ENCODE measurements around the gene DARS2.
"Not testable (repeated sequence)": the region's sequence is repeated elsewhere in the genome, so short reads cannot be mapped to it uniquely, and the experiment has no call there.

Gene DARS2

DNA sequence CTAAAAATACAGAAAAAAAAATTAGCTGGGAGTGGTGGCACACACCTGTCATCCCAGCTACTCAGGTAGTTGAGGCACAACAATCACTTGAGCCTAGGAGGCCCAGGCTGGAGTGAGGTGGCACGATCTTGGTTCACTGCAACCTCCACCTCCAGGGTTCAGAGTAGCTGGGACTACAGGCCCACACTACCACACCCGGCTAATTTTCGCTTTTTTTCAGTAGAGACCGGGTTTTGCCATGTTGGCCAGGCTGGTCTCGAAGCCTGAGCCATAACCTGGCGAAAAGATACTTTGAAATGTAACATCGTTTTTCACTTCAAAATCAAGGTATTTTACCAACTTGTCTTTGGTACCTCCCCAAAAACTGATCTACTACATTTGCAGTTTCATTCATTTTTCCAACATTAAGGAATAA is 37.3 kb downstream of the DARS2 start:
- peak in 1 of 3 experiments; percentile 54 for DNase-seq (ENCODE audit: low read depth in 3 of 3)

DNA sequence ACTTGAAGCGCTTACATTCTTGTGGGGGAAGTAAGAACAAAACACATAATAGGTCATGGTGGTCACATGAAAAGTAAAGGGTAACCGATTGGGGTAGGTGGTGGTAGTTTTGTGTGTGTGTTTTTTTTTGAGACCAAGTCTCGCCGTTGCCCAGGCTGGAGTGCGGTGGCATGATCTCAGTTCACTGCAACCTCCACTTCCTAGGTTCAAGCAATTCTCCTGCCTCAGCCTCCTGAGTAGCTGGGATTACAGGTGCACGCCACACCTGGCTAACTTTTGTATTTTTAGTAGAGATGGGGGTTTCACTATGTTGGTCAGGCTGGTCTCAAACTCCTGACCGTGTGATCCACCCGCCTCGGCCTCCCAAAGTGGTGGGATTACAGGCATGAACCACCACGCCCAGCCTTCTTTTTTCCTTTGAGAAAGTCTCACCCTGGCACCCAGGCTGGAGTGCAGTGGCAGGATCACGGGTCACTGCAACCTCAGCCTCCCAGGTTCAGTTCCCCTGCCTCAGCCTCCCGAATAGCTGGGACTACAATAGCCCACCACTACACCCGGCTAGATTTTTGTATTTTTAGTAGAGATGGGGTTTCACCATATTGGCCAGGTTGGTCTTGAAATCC is 37.8 kb downstream of the DARS2 start:
- DNase-seq (ENCODE audit: low read depth in 3 of 3) = peak in 1 of 3 experiments; percentile 52

DNA sequence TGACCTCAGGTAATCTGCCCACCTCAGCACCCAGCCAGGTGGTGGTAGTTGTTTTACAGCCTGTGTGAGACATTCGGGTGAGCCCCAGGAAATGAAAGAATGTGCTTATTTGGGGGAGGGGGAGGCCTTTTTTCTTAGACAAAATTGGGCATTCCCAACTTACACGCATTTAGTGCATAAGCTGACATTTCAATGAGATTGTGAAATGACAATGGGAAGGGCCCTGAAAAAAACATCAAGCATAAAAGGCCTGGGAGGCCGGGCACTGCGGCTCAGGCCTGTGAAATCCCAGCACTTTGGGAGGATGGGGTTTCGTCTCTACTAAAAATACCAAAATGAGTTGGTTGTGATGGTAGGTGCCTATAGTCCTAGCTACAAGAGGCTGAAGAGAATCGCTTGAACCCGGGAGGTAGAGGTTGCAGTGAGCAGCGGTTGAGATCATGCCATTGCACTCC is 38.3 kb downstream of the DARS2 start:
- DNase-seq (ENCODE audit: low read depth in 3 of 3) = peak in 1 of 3 experiments; percentile 17

DNA sequence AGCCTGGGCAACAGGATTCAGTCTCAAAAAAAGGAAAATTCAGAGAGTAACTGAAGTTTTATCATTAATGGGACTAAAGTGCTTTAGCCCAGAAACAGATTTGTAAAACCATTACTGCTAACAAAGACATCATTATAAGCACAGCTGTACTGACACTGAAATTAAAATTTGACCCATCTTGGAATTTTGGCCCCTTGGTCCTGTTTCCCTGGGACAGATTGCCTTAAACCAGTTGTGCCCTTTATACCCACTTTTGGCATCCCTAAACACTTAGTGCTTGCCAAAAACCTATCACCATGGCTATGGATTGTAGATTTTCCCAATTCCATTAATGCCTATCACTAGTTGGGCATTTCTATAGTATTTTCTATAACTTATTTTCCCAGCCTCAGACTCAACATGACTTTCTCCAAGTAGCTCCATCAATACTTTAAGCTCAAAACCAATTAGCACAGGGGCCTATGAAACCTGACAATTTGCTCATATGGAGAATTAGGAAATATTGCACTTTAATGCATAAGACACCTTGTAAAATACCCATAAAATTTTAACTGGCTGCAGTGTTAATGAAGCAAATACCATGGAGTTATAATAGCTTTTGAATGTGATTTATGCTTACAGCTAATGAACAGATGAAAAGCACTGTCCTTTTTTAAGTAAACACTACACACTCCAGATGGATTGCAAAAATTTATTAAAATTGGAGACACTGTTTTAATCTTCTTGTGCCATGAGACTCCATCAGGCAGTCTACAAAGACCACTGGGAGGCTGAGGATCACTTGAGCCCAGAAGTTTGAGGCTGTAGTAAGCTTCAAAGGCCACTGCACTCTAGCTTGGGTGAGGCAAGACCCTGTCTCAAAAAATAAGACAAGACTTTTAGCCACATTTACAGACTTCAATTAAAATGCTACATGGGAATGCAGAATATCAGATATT is 39.0 kb downstream of the DARS2 start:
- no peak for DNase-seq (ENCODE audit: low read depth in 3 of 3)

DNA sequence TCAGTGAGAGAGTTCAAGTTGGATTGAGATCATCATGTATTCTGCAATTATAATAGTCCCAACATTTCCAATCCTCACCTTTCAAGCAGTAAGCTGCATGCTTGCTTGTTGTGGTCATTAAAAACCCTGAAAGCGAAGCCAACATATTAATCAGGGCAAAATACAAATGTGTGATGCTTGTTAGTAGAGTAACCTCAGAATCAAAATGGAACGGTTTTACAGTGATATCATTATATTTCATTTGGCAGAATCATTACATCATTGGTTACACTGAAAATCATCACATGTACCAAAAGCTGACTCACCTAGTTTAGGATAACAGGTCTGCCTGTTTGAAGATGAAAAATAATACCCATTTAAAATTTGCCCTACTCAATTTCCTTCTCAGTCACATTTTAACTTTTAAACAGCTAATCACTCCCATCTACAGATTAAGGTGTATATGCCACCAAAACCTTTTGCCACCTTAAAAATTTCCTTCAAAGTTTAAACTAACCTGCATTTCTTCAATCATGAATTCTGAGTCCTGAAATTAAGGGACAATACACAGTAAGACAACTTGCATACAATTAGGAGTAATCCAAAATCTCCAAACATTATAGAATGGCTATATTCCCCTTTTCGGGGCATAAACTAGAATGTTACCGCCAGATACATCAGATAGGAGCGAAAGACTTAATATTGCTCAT is 39.9 kb downstream of the DARS2 start:
- DNase-seq (ENCODE audit: low read depth in 3 of 3) = no peak

DNA sequence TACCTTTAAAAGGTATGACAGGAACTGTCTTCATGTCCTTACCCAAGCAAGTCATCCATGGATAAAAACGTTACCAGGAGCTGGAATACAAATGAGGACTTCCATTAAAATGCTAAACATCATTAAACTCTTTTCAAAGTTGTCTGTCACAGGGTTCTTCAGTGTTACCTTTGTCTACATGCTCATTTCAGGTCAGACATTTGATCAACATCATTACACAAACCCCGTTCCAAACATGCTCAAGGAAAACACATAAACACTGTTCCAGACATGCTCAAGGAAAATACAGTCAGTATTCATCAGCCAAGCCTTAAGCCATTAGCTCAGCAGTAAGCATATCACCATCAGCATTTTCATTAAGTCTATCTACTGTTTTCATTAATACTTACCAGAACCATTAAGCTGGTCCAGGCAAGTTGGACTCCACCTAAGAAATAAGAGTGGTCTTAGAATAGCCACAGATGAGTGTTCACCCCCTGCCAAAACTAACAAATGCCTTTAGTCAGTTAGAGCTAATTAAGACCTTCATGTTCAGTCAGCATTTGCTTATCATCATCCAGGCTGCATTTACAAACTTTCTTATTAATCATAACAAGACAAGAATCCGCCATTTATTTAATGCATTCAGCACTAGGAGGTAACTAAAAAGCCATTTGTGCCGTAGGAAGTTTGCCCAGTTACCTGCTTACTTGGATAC is 41.1 kb downstream of the DARS2 start:
- DNase-seq (ENCODE audit: low read depth in 3 of 3) = no peak

DNA sequence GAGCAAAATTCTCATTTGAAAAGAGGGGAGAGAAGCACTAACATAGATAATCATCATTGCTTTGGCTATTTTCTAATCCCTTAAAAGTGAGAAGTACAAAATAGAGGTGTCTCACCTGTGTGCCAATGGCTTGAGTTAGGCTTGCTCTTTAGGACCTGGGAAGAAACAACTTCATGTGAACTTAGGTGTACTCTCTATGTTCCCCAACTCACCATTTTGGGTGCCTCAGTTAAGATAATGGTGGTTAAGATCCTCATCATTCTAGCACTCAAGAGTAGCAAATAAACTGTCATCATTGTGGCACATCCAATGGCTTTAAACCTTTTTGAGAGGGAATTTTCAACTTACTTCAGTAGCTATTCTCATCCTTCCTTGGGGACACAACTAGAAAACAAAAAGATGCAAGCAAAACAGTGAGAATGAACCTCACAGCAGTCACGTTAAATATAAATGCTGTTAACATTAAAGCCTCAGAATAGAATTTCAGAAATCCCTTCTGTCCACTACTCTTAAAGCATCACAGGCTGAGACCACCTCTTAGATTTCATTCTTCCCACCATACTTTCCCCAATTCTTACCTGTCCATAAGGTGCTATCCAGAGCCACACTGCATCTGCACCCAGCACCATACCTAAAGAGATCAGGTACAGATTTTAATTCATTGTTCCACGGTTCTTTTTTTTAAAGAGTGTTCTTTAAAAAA is 42.1 kb downstream of the DARS2 start:
- no peak for DNase-seq (ENCODE audit: low read depth in 3 of 3)

DNA sequence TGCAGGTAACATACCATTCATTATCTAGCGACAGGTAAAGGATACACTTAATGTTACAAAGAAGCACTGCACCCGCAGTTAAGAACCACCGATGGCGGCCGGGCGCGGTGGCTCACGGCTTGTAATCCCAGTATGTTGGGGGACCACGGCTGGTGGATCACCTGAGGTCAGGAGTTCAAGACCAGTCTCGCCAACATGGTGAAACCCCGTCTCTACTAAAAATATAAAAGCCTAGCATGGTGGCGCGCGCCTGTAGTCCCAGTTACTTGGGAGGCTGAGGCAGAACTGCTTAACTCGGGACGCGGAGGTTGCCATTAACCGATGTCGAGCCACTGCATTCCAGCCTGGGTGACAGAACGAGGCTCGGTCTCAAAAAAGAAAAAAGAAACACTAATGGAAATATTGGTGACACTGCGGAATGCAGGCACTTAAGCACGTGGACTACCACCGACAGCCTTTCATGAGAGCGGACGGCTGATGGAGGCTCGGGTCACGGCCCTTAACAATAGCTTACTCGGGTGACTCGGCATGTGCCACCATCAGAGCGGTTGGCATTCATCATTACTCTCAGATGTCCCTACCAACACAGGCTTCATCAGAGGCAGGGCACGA is 42.8 kb downstream of the DARS2 start:
- peak in 2 of 3 experiments; percentile 44 to 48 for DNase-seq (ENCODE audit: low read depth in 3 of 3)

DNA sequence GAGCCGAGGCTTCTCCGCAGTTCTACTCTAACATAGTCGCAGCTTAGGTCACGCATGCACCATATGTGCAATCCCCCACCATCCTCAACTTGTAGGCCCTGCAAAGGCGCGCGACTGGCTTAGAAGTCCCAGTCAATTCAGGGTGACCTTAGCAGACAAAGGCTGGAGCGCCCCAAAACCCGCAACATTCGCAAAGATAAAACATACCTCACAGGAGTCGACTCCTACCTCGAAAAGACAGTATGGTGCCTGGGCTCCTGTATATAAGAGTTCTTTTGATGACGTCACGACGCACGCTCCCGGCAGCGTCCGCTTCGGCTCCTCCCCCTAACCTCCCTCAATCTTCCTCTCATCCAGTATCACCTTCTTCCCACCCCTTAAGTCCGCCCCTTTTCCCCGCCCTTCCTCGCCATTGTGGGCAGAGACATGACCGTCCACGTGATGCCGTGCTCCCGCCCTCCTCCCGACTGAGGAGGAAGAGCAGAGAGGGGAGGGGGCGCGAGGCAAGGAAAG is 43.3 kb downstream of the DARS2 start, which contains the start of gene GAS5:
Gene GAS5 (minus strand): TSS at position 237 of the 513 bp plus-strand sequence.
- peak; percentile 98 to 100 (median 100) for DNase-seq (ENCODE audit: low read depth in 3 of 3)

DNA sequence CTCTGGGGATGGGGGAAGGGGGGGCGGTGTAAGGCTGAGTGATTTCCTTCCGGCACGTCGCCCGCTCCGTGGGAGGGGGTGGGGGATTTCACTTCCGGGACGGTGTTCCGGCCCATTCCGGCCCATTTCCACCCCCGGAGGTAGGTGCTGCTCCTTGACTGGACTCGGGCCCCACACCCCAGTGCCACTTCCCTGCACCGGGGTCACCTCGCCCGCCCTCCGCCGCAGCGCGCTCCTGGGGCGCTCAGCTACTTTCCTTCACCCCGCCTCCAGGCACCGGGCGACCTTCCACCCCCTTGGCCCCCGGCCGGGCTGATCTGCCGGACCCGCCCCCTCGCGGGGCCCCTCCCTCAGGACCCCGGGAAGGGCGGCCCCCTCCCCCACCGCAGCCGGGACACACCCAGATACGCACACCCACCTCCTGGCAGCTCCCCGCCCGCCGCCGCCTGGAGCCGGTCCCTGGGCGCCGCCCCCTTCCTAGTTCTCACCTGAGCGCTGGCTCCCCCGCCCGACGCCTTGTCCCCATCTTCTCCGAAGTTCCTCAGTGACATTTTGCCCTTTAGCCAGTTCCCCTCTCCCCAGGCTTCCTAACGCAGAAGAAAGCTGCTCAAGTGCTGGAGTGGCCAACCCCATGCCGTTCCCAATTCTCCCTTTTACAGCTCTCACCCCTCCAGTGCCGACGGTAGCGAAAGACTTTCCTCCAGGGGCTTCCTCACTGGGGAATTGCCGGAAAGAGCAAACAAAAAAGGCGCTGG is 44.0 kb downstream of the DARS2 start, which contains the start of gene ZBTB37:
Gene ZBTB37 (plus strand): TSS at position 115 of the 755 bp plus-strand sequence. CDS start 1,846 bp downstream, outside the sequence.
- peak; percentile 86 to 96 (median 89) for DNase-seq (ENCODE audit: low read depth in 3 of 3)

DNA sequence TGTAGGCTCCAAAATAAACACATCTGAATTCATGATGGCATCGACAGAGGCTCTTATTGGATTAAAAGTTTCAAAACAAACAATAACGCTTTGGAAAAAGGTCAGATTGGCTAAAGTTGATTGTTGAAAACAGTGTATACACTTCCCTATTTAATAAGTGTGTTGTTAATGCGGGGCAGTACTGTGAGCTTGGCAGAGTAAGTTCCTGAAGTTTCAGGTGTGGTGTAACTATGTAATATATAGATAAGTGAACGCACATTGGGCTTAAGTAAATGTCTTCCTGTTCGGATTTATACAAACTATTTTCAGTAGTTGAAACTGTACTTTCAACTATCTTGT is 44.5 kb downstream of the DARS2 start:
- no peak for DNase-seq (ENCODE audit: low read depth in 3 of 3)

DNA sequence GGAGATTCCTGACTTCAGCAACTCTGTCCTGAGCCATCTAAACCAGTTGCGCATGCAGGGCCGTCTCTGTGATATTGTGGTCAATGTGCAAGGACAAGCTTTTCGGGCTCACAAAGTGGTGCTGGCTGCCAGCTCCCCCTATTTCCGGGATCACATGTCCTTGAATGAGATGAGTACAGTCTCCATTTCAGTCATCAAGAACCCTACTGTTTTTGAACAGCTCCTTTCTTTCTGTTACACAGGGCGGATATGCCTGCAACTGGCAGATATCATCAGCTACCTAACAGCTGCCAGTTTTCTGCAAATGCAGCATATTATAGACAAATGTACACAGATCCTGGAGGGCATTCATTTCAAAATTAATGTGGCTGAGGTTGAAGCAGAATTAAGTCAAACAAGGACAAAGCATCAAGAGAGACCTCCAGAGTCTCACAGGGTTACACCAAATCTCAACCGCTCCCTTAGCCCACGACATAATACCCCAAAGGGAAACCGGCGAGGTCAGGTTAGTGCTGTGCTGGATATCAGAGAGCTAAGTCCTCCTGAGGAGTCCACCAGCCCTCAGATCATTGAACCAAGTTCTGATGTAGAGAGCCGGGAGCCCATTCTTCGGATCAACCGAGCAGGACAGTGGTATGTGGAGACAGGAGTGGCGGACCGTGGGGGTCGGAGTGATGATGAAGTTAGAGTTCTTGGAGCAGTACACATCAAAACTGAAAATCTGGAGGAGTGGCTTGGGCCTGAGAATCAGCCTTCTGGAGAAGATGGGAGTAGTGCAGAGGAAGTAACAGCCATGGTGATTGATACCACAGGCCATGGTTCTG is 46.0 kb downstream of the DARS2 start:
- DNase-seq (ENCODE audit: low read depth in 3 of 3) = no peak

DNA sequence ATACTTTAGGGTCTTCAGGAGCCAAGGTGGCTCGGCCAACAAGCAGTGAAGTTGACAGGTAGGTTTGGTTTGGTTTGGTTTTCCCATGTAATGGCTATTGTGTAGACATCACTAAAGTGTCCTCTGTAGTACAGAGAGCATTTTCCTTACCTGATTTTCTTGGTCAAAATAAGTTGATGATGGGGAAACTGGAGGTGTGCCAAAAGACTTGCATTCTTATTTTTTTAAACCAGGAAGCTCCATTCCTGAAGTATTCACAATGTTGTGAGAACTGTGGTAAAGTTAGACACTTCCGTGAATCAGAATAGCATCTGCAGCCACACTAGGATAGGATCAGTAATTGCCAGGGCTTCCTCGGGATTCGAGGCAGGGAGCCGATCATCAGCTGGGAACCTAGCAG is 46.6 kb downstream of the DARS2 start:
- no peak for DNase-seq (ENCODE audit: low read depth in 3 of 3)

DNA sequence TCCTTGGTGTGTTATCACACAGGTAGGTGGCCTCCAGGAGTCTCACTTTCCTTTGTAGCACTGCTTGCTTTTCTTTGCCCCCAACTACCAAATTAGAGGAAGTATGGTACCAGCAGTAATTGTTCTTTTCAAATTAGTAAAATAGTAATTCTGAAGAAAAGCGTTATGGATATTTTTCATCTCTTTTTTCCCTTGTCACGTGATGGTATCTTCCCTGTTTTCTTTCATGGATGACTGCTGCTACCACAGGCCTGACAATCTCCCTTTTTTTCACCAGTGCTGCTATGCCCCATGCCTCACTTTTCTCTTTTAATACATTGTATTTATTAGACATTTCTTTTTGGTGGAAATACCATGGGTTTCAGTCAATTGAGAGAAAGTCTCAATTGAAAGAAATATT is 47.0 kb downstream of the DARS2 start:
- DNase-seq (ENCODE audit: low read depth in 3 of 3) = no peak

DNA sequence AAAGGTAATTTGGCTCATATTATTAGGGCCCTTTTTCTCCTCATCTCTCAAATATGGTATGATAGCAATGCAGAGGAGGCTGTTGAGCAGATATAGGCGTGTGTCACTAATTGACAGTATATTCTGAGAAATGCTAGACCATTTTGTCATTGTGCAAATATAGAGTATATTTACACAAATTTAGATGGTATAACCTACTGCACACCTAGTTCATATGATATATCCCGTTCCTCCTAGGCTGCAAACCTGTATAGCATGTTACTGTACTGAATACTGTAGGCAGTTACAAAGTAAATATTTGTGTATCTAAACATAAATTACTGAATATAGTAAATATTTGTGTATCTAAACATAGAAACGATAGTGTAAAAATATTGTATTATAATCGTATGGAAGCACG is 52.3 kb downstream of the DARS2 start:
- DNase-seq (ENCODE audit: low read depth in 3 of 3) = no peak

DNA sequence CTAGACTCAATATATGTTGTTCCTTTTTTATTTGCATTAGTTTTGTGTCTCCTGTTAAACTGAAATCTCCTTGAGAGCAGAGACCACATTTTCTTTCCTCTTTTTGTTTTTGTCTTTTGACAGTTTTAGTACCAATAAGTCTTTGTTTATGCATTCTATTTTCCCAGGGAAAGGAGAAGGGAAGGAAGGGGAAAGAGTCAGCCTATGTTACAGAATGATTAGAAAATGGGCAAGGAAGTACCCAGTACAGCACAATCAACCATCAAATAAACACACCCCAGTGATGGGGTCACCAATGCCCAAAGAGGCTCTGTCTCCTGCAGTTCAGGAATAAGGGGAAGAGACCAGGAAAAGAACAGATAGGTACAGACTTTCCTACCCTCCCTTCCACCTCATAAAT is 53.8 kb downstream of the DARS2 start:
- no peak for DNase-seq (ENCODE audit: low read depth in 3 of 3)

DNA sequence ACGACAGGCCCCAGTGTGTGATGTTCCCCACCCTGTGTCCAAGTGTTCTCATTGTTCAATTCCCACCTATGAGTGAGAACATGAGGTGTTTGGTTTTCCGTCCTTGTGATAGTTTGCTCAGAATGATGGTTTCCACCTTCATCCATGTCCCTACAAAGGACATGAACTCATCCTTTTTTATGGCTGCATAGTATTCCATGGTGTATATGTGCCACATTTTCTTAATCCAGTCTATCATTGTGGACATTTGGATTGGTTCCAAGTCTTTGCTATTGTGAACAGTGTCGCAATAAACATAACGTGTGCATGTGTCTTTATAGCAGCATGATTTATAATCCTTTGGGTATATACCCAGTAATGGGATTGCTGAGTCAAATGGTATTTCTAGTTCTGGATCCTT is 56.6 kb downstream of the DARS2 start:
- not testable (repeated sequence) for DNase-seq (ENCODE audit: low read depth in 3 of 3)

DNA sequence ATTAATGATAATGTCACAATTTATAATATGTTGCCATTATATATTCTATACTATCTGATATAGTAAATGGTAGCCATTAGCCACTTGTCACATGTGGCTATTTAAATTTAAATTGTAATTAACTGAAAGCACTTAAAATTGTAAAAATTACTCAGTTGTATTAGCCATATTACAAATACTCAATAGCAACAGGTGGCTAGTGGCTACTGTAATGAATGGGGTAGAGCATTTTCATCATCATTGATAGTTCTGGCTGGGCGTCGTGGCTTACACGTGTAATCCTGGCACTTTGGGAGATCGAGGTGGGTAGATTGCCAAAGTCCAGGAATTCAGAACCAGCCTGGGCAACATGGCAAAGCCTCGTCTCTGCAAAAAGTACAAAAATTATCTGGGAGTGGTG is 60.2 kb downstream of the DARS2 start:
- DNase-seq (ENCODE audit: low read depth in 3 of 3) = no peak

Measured in stimulated activated CD4-positive, alpha-beta T cell treated with anti-CD3 and anti-CD28 coated beads, TNF-alpha, amount 100 ng/mL, for 24 hours (primary cell).